WTC11 (cell line): ENCODE measurements around the gene CNTRL. TPM values are rescaled to one million over a fixed set of nuclear protein-coding genes. Genes with fewer than 3 reads are reported as not detected.
"Not testable (repeated sequence)": the region's sequence is repeated elsewhere in the genome, so short reads cannot be mapped to it uniquely, and the experiment has no call there.

Source experiments
- ATAC-seq: fragments of 200-7000 bp; cut with Tn5 transposase; 2 replicates; pipeline ENCODE4 v1.10.0; 2021; ENCODE audit warnings: mild to moderate bottlenecking, moderate library complexity
- CTCF ChIA-PET: fragments of 300-600 bp; sonication (Branson Sonifier 250); formaldehyde crosslinking; loops from one replicate; lab custom pipeline; 2021; ENCODE audit warnings: antibody characterized with exemption; lab: Charles Lee
- POLR2A ChIA-PET: fragments of 350-600 bp; sonication (Branson Sonifier 250); formaldehyde crosslinking; loops from one replicate; lab custom pipeline; 2021; ENCODE audit warnings: antibody characterized with exemption; lab: Charles Lee
- DNase-seq: peaks from one replicate; pipeline ENCODE4 v3.0.0; 2021; ENCODE audit warnings: low spot score
- H3K27ac Mint-ChIP-seq: 2 replicates; pipeline ENCODE4 v1.8.0; 2021; ENCODE audit warnings: mixed read lengths
- H3K27me3 Mint-ChIP-seq: 2 replicates; pipeline ENCODE4 v1.8.0; 2021; ENCODE audit warnings: low read depth, mild to moderate bottlenecking, moderate library complexity, mixed read lengths
- H3K36me3 Mint-ChIP-seq: 2 replicates; pipeline ENCODE4 v1.8.0; 2021; ENCODE audit warnings: mixed read lengths
- H3K4me1 Mint-ChIP-seq: 2 replicates; pipeline ENCODE4 v1.8.0; 2022; ENCODE audit warnings: mixed read lengths
- H3K4me3 Mint-ChIP-seq: 2 replicates; pipeline ENCODE4 v1.8.0; 2021; ENCODE audit warnings: mild to moderate bottlenecking, moderate library complexity, mixed read lengths
- H3K9me3 Mint-ChIP-seq: 2 replicates; pipeline ENCODE4 v1.8.0; 2021; ENCODE audit warnings: mixed read lengths
- ESRRA ChIP-seq: sonication (generic); formaldehyde crosslinking; IDR thresholded peaks from 2 replicates; pipeline ENCODE4 v1.8.1; 2022; ENCODE audit warnings: mild to moderate bottlenecking, missing genetic modification reagents, borderline replicate concordance
- GRHL2 ChIP-seq: fragments of 250-450 bp; sonication (Bioruptor Pico); IDR thresholded peaks from 2 replicates; pipeline ENCODE4 v1.8.0; 2022; ENCODE audit warnings: mild to moderate bottlenecking, moderate library complexity; ENCODE audit not compliant: insufficient replicate concordance, severe bottlenecking
- HMGA2 ChIP-seq: fragments of 250-450 bp; sonication (Bioruptor Pico); IDR thresholded peaks from 2 replicates; pipeline ENCODE4 v1.4.0; 2021; ENCODE audit warnings: mild to moderate bottlenecking, moderate library complexity
- MYBL2 ChIP-seq: sonication (generic); formaldehyde crosslinking; IDR thresholded peaks from 2 replicates; pipeline ENCODE4 v1.8.1; 2023; ENCODE audit warnings: mild to moderate bottlenecking, moderate library complexity, missing genetic modification reagents
- NR3C1 ChIP-seq: sonication (generic); formaldehyde crosslinking; conservative IDR thresholded peaks from 2 replicates; pipeline ENCODE4 v1.8.1; 2023; ENCODE audit warnings: low read depth, mild to moderate bottlenecking, missing genetic modification reagents
- RELA ChIP-seq: sonication (generic); formaldehyde crosslinking; IDR thresholded peaks from 2 replicates; pipeline ENCODE4 v1.8.1; 2022; ENCODE audit warnings: missing genetic modification reagents, mild to moderate bottlenecking, borderline replicate concordance
- TEAD4 ChIP-seq: sonication (generic); formaldehyde crosslinking; IDR thresholded peaks from 2 replicates; pipeline ENCODE4 v1.8.0; 2022; ENCODE audit warnings: mild to moderate bottlenecking, missing genetic modification reagents
- USF2 ChIP-seq: sonication (generic); formaldehyde crosslinking; IDR thresholded peaks from 2 replicates; pipeline ENCODE4 v1.8.1; 2023; ENCODE audit warnings: mild to moderate bottlenecking, missing genetic modification reagents, moderate library complexity
- ZMAT4 ChIP-seq: fragments of 250-450 bp; sonication (Bioruptor Pico); IDR thresholded peaks from 2 replicates; pipeline ENCODE4 v1.9.0; 2021; ENCODE audit warnings: mild to moderate bottlenecking
- ZNF425 ChIP-seq: fragments of 250-450 bp; sonication (Bioruptor Pico); conservative IDR thresholded peaks from 2 replicates; pipeline ENCODE4 v1.9.0; 2021; ENCODE audit warnings: mild to moderate bottlenecking
- total RNA-seq: library from RNA; stranded (reverse); gene quantifications from 3 replicates; pipeline ENCODE4 v1.2.3, GENCODE V29; 2021
- TF ChIP-seq, protein P1 (sequence below): sonication (generic); formaldehyde crosslinking; conservative IDR thresholded peaks from 2 replicates; pipeline ENCODE4 v1.8.1; 2023; ENCODE audit warnings: mild to moderate bottlenecking, low read depth, missing genetic modification reagents, moderate library complexity
- TF ChIP-seq, protein P2 (sequence below): sonication (generic); formaldehyde crosslinking; IDR thresholded peaks from 2 replicates; pipeline ENCODE4 v1.8.1; 2023; ENCODE audit warnings: mild to moderate bottlenecking, missing genetic modification reagents
- TF ChIP-seq, protein P3 (sequence below): fragments of 250-450 bp; sonication (Bioruptor Pico); IDR thresholded peaks from 2 replicates; pipeline ENCODE4 v2.1.2; 2022; ENCODE audit warnings: mild to moderate bottlenecking, moderate library complexity
- TF ChIP-seq, protein P4 (sequence below): fragments of 250-450 bp; sonication (Bioruptor Pico); IDR thresholded peaks from 2 replicates; pipeline ENCODE4 v1.9.0; 2021; ENCODE audit warnings: mild to moderate bottlenecking, borderline replicate concordance

Gene CNTRL
- total RNA-seq, 1 experiment from 2014 or later, result 13.3 TPM

- TF ChIP-seq ZNF425, result no peak
- no peak for TF ChIP-seq GRHL2 (CRISPR knock-in tag)
- no peak for TF ChIP-seq TEAD4 (CRISPR knock-in tag)
- TF ChIP-seq, protein P1, sequence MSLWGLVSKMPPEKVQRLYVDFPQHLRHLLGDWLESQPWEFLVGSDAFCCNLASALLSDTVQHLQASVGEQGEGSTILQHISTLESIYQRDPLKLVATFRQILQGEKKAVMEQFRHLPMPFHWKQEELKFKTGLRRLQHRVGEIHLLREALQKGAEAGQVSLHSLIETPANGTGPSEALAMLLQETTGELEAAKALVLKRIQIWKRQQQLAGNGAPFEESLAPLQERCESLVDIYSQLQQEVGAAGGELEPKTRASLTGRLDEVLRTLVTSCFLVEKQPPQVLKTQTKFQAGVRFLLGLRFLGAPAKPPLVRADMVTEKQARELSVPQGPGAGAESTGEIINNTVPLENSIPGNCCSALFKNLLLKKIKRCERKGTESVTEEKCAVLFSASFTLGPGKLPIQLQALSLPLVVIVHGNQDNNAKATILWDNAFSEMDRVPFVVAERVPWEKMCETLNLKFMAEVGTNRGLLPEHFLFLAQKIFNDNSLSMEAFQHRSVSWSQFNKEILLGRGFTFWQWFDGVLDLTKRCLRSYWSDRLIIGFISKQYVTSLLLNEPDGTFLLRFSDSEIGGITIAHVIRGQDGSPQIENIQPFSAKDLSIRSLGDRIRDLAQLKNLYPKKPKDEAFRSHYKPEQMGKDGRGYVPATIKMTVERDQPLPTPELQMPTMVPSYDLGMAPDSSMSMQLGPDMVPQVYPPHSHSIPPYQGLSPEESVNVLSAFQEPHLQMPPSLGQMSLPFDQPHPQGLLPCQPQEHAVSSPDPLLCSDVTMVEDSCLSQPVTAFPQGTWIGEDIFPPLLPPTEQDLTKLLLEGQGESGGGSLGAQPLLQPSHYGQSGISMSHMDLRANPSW (CRISPR knock-in tag), result no peak
- TF ChIP-seq, protein P2, sequence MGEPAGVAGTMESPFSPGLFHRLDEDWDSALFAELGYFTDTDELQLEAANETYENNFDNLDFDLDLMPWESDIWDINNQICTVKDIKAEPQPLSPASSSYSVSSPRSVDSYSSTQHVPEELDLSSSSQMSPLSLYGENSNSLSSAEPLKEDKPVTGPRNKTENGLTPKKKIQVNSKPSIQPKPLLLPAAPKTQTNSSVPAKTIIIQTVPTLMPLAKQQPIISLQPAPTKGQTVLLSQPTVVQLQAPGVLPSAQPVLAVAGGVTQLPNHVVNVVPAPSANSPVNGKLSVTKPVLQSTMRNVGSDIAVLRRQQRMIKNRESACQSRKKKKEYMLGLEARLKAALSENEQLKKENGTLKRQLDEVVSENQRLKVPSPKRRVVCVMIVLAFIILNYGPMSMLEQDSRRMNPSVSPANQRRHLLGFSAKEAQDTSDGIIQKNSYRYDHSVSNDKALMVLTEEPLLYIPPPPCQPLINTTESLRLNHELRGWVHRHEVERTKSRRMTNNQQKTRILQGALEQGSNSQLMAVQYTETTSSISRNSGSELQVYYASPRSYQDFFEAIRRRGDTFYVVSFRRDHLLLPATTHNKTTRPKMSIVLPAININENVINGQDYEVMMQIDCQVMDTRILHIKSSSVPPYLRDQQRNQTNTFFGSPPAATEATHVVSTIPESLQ (CRISPR knock-in tag), result no peak
- TF ChIP-seq RELA (CRISPR knock-in tag), result no peak
- no peak for TF ChIP-seq NR3C1
- TF ChIP-seq, all 79 proteins: peak for 0
Observed at GRCh38 chr9:121088576-121088975, 13.8 kb downstream of the CNTRL start (continued).

- H3K4me3 Mint-ChIP-seq, H3K27ac Mint-ChIP-seq, ATAC-seq, H3K9me3 Mint-ChIP-seq, POLR2A ChIA-PET, H3K4me1 Mint-ChIP-seq, H3K27me3 Mint-ChIP-seq, H3K36me3 Mint-ChIP-seq, DNase-seq, CTCF ChIA-PET: not testable (repeated sequence)
Observed at GRCh38 chr9:121090743-121091142, 16.0 kb downstream of the CNTRL start.

DNA sequence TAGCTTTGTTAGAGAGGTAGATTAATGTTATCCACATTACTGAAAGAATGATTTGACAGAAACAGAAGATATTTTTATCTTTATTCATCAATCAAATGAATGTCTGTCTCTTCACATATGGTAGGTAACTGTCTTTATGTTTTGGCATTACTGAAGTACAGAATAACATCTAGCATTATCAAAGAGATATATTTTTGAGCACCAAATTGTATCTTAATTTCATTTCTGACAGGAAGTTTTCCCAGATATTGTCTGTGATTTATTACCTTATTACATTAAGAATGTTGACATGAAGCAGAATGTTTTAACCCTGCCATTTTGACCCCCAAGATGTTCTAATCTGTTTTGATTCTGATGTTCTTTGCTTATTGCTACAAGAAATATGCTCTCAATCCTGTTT, 20.3 kb downstream of the CNTRL start:
- Mint-ChIP-seq H3K36me3 (peaks cover 22% of the 10 kb centered on the region), H3K4me3 (no peak overlapping the region), H3K4me1 (no peaks in the 10 kb centered on the region), H3K27ac (no peak overlapping the region), H3K9me3 (peaks cover 13% of the 10 kb centered on the region), H3K27me3 (peaks cover 9% of the 10 kb centered on the region)
- no peak for ATAC-seq
- no peak for DNase-seq
- ChIA-PET POLR2A (no interaction called here), CTCF (interaction anchor here (0.8 kb wide), 1 partner anchor 109 kb away, joined by 3 read pairs; no protein-coding TSS in a partner anchor)
- TF ChIP-seq ZMAT4 (no peak), ESRRA (CRISPR knock-in tag) (no peak), HMGA2 (CRISPR knock-in tag) (no peak), MYBL2 (no peak), USF2 (CRISPR knock-in tag) (no peak), ZNF425 (no peak)
- TF ChIP-seq, protein P3, sequence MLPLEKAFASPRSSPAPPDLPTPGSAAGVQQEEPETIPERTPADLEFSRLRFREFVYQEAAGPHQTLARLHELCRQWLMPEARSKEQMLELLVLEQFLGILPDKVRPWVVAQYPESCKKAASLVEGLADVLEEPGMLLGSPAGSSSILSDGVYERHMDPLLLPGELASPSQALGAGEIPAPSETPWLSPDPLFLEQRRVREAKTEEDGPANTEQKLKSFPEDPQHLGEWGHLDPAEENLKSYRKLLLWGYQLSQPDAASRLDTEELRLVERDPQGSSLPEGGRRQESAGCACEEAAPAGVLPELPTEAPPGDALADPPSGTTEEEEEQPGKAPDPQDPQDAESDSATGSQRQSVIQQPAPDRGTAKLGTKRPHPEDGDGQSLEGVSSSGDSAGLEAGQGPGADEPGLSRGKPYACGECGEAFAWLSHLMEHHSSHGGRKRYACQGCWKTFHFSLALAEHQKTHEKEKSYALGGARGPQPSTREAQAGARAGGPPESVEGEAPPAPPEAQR, result no peak
- TF ChIP-seq, protein P4, sequence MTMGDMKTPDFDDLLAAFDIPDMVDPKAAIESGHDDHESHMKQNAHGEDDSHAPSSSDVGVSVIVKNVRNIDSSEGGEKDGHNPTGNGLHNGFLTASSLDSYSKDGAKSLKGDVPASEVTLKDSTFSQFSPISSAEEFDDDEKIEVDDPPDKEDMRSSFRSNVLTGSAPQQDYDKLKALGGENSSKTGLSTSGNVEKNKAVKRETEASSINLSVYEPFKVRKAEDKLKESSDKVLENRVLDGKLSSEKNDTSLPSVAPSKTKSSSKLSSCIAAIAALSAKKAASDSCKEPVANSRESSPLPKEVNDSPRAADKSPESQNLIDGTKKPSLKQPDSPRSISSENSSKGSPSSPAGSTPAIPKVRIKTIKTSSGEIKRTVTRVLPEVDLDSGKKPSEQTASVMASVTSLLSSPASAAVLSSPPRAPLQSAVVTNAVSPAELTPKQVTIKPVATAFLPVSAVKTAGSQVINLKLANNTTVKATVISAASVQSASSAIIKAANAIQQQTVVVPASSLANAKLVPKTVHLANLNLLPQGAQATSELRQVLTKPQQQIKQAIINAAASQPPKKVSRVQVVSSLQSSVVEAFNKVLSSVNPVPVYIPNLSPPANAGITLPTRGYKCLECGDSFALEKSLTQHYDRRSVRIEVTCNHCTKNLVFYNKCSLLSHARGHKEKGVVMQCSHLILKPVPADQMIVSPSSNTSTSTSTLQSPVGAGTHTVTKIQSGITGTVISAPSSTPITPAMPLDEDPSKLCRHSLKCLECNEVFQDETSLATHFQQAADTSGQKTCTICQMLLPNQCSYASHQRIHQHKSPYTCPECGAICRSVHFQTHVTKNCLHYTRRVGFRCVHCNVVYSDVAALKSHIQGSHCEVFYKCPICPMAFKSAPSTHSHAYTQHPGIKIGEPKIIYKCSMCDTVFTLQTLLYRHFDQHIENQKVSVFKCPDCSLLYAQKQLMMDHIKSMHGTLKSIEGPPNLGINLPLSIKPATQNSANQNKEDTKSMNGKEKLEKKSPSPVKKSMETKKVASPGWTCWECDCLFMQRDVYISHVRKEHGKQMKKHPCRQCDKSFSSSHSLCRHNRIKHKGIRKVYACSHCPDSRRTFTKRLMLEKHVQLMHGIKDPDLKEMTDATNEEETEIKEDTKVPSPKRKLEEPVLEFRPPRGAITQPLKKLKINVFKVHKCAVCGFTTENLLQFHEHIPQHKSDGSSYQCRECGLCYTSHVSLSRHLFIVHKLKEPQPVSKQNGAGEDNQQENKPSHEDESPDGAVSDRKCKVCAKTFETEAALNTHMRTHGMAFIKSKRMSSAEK, result no peak
